Measurements from ENCODE around the gene TMEM109. TPM values are rescaled to one million over a fixed set of nuclear protein-coding genes. Genes with fewer than 3 reads are reported as not detected.
A peak's percentile ranks its signal among the peaks of the same experiment; 100 is the strongest.

TMEM109 gene
- total and polyA plus RNA-seq, 9 of the 15 experiments (the other 6 are each of a cell fraction or from before 2014, with no cell fraction given) = 9.2 to 71.3 (median 30.5) TPM

GRCh38 chr11:60891103-60891741, 22.7 kb upstream of the TMEM109 start (continued):
- no peak for TF ChIP-seq CGGBP1 (CRISPR knock-in tag; IDR thresholded peaks at IDR 0.05)
- no peak for TF ChIP-seq USF1 (CRISPR knock-in tag; IDR thresholded peaks at IDR 0.05)
- no peak for TF ChIP-seq MCM5 (IDR thresholded peaks at IDR 0.05; ENCODE audit: low read depth)
- no peak for TF ChIP-seq CLOCK (CRISPR knock-in tag; IDR thresholded peaks at IDR 0.05; ENCODE audit: borderline replicate concordance)
- TF ChIP-seq GABPA (tag; conservative IDR thresholded peaks at IDR 0.05; ENCODE audit: low read depth) = no peak
- no peak for TF ChIP-seq E2F3 (CRISPR knock-in tag; IDR thresholded peaks at IDR 0.05)
- no peak for TF ChIP-seq ASH1L (IDR thresholded peaks at IDR 0.05; ENCODE audit: borderline replicate concordance, low read depth, partially characterized antibody)
- TF ChIP-seq ILK (tag; IDR thresholded peaks at IDR 0.05; ENCODE audit: borderline replicate concordance, low read depth) = no peak
- no peak for TF ChIP-seq POLR2A (conservative IDR thresholded peaks at IDR 0.05)
- peak in 1 of 2 experiments; percentile 58; a peak in 1 of 4 replicates for TF ChIP-seq NONO (IDR thresholded peaks at IDR 0.05; ENCODE audit: low read depth in 2 of 2, low read length in 1 of 2)
- peak; percentile 17; the same call in 1 of the 2 replicates for TF ChIP-seq MYC (IDR thresholded peaks at IDR 0.05; ENCODE audit: low read depth, low read length)
- TF ChIP-seq MYC (CRISPR knock-in tag; IDR thresholded peaks at IDR 0.05; ENCODE audit: borderline replicate concordance, low read depth) = no peak
- 0 out of 4 replicates have a peak, but pooled peaks of 1 of the 2 experiments have one; percentile 21 for TF ChIP-seq MAZ (CRISPR knock-in tag; conservative IDR thresholded peaks at IDR 0.05 in 1 of 2, IDR thresholded peaks at IDR 0.05 in 1 of 2)
- no peak for TF ChIP-seq GMEB1 (CRISPR knock-in tag; IDR thresholded peaks at IDR 0.05)
- TF ChIP-seq ETV5 (CRISPR knock-in tag; IDR thresholded peaks at IDR 0.05; ENCODE audit: low read depth) = no peak
- no peak for TF ChIP-seq PHF8 (IDR thresholded peaks at IDR 0.05; ENCODE audit: borderline replicate concordance, low read length)
- TF ChIP-seq TAL1 (IDR thresholded peaks at IDR 0.05) = peak; percentile 77
- TF ChIP-seq CHCHD3 (CRISPR knock-in tag; IDR thresholded peaks at IDR 0.05) = no peak
- no peak for TF ChIP-seq SPI1 (IDR thresholded peaks at IDR 0.05; ENCODE audit: borderline replicate concordance, low read depth, low read length)
- 0 out of 2 replicates have a peak, but pooled peaks have one; percentile 62 for TF ChIP-seq ILF3 (IDR thresholded peaks at IDR 0.05; ENCODE audit: borderline replicate concordance)
- TF ChIP-seq SFPQ (IDR thresholded peaks at IDR 0.05; ENCODE audit: low read depth, low read length) = no peak

Measured in K562 (cell line).